T follicular helper cell (primary cell): Measurements from ENCODE around the gene GPRIN3.
"Not testable (repeated sequence)": the region's sequence is repeated elsewhere in the genome, so short reads cannot be mapped to it uniquely, and the experiment has no call there.

Experiments
- DNase-seq: peaks from one replicate; pipeline ENCODE4 v3.0.0-alpha.2; 2020; ENCODE audit warnings: low read depth

GPRIN3 gene

DNA sequence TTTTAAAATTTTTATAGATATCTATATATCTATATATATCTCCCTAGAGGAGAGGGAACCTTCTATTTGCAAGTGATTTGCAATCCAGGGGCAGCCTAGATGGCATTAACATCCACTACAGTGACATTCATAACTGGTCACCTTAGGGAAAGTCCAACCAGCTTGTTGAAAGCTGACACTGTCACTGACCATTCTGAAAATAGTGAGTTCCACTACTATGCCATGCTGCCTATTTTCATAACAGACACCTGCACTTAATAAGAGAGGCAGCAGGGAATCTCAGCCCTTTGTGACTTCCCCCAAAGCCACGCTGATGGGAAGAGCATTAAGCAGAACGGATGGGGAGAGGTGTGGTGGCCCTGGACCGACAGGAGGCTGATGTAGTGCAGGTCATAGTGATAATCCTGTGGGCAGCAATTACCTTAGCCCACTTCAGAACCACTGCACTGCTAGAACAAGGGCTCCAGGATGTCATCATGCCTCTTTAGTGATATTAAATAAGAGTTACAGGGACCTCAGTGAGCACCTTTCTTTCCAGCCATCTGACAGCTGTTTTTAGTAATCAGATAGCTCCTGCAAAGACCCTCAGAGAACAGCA, 51.3 kb downstream of the GPRIN3 start:
- no peak for DNase-seq

DNA sequence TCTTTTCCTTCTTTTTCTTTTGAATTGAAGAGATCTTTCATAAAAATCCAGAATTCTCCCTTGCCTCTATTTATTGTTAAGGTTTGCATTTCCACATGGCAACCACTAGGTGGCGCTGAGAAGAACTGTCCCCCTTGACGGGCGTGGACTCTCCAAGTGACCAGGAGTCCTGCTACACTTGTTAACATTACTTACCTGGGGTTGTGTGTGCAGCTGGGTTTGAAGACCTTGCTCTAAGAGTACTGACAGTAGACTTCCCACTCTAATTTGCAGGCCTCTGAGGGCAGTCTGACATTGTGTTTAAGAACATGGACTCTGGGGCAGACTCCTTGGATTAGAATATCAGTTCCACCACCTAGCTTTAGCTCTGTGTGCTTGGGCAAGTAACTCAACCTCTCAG, 52.8 kb downstream of the GPRIN3 start:
- DNase-seq = peak; percentile 2

DNA sequence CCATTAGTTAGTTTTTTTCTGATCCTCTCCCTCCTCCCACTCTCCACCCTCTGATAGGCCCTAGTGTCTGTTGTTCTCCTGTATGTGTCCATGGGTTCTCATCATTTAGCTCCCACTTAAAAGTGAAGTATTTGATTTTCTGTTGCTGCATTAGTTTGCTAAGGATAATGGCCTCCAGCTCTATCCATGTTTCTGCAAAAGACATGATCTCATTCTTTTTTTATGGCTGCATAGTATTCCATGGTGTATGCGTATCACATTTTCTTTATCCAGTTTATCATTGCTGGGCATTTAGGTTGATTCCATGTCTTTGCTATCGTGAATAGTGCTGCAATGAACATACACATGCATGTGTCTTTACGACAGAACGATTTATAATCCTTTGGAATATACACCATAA, 53.3 kb downstream of the GPRIN3 start:
- not testable (repeated sequence) for DNase-seq

DNA sequence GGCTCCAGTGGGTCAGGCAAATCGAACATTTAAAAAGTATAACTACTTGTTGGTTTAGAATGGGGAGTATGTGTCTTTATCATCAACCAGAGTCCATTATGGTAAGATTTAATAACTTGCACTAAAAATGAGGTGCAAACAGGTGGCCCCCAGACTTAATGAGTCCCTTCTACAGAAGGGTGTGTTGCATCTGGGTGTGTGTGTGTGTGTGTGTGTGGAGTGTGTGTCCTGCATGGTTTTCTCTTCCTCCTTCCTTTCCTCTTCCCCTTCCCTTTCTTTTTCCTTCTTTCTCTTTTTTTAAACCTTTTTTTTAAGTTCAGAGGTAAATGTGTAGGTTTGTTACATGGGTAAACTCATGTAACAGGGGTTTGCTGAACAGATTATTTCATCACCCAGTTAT, 53.7 kb downstream of the GPRIN3 start:
- no peak for DNase-seq

DNA sequence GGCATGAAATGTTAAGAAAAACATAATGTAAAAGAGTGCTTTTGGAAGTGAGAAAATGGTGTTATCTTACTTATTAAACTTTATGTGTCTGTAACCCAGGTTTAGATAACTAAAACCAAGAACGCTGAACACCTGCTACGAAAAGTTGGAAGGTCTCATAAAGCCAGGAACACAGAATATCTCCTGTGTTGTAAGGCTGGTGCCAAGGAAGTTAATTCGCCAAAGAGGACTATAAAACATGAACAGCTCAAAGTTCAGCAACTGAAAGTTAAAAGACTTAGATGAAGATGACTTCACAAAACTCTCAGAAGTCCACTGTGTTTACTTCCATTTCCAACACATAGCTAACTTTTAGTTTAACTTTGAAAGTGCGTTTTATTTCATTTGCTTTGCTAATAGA, 54.3 kb downstream of the GPRIN3 start:
- DNase-seq = no peak

DNA sequence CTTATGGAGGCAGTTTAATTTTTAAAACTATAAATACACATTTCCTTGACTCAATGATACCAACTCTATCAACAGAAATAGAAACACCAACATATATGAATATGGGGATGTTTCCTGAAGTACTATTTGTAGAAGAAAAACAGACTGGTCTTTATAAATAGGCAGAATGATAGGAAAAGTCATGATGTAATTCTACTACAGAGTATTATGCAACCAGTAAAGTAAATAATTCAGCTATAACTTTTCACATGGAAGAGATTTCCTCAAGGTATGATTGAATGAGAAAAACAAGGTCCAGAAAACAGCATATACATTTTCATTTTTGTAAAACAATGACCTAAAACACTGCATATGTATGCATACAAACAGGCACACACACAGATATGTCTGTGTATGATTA, 56.2 kb downstream of the GPRIN3 start:
- DNase-seq = no peak

DNA sequence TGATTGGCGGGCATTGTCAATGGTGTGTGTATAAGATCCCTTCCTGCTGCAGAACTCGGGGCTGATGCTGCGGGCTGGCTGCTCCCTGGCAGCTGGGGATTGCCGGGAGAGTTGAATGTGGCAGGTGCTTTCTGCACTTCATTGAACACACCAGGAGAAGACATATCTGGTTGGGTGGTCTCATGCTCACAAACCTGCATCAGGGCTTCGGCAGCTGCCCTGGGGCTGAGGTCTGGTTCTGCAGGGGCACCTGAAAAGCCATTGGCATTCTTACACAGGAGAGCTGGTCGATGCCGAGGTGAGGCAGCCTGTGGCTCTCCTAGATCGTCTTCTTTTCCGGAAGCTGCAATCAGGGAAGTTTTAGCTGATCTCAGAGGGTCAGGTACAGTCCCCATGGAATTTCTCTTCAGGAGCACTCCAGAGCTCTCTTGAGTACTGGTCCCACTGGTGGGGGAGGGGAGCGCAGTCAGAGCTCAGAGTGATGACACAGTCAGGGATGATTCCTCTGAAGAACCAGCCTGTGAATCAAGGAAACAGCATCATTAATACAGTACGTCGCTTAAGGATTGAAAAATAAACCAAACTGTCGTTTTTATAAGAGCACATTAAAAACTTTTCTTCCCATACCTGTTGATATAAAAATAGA, 57.8 kb downstream of the GPRIN3 start:
- DNase-seq = no peak

DNA sequence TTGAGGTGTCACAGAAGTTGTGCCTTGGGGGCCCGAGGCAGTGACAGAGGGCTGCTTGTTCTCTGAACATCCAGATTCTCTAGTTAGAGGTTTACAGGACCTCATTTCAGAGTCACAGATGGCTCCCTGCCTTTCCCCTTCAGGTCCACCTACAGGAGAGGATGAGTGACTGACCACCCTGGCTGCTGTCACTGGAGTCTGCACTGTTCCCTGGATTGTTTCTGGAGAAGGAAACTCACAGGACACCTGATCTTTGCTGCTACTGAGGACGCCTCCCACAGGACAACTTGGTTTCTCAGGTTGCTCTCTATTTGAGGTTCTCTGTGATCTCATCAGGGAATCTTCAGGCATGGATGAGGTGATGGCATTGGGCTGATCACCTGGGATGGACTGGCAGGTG, 58.3 kb downstream of the GPRIN3 start:
- no peak for DNase-seq

DNA sequence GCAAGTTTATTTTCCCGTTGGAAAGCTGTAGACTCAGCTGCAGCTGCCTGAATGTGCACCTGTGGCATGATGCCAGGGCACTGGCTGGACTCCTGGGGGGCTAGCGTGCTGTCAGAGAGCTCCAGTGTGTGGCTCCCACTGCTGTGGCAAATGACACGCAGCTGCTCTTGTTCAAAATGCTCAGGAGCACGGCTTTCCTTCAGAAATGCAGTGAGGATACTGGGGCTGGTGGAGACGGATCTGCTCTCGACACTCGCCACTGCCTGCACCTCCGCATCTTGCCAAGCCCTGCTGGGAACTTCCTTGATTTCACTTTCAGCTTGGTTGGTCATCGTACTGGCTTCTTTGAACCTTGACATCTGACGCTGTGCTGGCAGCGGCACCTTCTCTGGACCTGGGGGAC, 58.7 kb downstream of the GPRIN3 start:
- no peak for DNase-seq

DNA sequence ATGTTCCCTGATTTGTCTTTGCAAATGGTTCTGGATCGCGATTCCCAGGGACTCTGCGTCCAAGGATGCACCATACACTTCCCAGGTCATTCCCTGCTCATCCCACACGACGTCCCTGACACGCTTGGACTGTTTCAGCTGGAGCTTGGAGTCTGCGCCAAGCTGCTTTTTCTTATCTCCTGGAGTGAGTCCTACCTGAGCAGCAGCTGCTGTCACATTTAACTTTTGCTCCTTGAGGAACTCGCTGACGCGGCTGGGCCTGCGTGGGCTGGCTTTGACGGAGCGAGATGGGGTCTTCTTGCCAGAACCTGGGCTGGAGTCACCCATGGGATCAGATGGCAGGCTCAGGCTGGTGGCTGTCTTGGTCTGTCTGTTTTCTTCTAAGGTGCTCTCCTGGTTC, 59.6 kb downstream of the GPRIN3 start:
- no peak for DNase-seq

DNA sequence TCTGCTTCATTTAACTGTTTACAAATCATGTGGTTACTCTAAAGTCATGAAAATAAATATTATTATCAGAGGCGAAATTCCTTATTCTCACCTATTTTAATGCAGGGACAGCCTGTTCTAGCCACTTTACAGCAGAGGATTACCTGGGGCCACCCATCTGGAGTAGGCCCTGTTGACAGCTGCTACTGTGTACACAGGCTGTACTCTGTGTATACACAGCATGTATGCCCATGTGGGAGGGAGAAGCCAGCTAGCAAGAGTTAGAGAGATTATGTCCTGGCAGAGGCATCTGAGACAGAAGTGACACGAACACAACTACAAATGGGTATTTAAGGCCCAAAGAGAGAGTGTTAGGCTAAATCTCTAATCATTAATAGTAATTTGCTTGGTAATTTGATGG, 62.1 kb downstream of the GPRIN3 start:
- no peak for DNase-seq

DNA sequence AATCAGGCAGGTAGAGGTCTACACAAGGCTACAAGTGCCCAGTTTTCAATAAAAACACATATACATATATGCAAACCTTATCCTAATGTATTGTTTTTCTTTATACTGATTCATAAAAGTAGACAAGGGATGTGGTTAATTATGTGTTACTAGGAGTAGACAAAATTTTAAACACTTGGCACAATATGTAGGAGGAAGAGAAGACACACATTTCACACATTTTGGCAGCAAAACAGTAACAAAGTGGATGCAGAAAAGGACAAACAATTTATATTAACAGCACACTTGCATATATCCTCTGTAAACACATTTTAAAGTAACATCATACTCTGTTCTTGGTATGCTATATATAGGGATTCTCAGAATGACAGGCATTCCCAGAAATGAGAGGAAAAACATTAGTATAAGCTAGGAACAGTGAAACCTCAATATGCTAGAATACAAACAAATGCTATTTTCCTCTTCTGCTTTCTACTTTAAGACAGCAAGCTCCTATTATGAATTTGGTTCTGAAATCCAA, 63.8 kb downstream of the GPRIN3 start:
- no peak for DNase-seq

DNA sequence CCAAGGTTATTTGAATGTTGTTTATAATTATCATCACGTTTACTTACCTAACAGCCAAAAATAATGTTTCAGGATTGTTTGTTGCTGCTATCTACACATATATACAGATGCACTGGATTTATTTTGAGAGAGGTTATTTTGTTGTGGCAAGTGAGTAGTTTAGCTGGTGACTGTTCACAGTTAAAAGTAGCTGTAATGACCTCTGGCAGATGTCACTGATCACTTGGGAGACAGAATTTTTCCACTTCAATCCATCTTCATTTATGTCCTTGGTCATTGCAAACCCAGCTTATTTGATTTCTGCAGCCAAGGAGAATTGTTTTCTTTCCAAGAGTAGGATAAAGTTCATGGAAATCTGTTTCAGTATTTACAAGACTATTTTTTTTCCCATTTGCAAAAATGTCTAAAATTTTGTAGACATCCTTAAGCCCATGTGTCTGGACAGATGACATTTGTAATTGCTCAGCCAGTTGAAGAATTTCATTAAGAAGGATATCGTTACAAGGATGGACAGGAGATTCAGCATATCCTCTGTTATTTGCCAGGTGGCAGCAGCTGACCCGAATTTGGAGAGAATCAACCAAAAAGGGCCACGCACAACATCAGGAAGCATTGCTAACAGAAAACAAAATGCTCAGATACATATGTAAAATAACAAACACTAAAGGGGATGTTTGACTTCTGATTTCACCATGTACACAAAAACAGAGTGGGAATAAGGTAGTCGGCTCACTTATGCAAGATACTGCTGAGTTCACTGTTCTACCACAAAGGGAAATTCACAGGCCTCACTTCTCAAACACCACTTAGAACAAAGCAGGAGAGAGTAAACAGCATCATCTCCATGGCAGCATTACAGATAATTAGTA, 64.5 kb downstream of the GPRIN3 start:
- DNase-seq = peak; percentile 3

DNA sequence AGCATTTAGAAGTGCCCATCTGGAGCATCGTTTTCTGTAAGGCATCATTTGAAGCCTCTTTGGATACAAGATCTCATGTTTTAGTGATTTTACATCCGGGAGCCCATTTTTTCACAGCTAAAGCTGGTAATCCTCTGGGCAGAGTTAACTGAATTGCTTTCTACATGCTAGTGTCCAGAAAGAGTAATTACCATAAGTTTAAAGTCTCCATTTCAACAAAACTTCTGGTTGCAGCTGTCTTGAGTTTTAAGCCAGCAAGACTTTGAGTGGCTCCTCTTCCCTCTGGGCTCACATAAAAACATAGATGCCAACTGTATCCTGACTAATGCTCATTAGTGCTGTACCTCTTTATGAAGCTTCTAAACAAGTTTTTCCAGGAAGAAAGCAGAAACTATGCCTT, 65.4 kb downstream of the GPRIN3 start:
- no peak for DNase-seq

DNA sequence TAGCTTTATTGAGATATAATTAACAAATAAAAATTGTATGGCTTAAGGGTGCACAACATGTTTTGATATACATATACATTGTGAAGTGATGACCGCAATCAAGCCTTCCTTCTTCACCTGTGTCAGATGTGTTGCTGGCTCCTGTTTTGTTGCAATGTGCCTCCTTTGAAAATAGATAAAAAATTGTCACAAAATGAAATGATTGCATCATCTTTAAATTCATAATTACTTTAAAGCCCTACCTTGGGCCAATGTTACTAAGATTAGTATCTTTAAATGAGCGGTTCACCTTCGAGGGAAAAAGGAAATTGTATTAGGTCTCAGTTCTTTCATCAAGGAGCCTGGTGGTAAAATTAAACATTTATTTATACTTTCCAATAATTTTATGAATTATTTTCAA, 77.3 kb downstream of the GPRIN3 start:
- no peak for DNase-seq

DNA sequence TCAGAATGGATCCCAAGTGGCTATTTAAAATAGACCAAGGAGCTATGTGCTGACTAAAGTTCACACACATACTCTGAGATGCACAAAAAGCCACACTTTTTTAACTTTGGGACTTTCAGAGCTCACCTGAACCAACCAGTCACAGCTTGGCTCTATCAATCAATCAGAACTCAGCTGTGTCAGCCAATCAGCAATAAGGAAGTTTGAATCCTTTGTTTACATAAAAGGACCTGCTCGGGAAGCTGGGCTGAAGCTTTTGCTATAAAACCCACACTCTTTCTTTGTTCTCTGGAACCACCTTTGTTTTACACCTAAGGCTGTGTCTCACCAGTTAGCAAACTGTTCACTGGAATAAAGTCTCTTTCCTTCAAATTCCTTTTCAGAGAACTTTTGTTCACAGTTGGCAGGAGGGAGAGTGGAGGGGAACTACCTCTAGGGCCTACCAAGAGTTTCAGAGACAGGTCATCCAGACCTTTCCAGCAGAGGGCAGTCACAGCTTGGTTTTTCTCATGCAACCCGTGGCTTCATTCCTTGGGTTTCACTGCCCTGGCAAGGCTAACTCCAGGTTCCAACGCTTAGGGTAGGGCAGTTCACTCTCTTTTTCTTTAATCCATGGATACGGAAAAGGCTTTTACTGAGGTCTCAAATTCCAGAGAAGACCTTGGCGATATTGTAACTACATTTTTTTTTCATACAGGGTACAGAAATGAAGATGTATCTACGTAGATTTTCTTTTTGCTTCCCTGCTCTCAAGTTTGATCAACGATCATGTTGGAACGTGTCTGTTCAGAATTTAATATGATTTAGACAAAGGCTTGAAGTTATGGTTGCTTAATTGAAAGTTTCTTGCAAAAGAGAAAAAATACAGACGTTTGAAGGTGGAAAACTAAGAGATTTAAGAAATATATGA, 80.7 kb downstream of the GPRIN3 start:
- DNase-seq = peak; percentile 50

DNA sequence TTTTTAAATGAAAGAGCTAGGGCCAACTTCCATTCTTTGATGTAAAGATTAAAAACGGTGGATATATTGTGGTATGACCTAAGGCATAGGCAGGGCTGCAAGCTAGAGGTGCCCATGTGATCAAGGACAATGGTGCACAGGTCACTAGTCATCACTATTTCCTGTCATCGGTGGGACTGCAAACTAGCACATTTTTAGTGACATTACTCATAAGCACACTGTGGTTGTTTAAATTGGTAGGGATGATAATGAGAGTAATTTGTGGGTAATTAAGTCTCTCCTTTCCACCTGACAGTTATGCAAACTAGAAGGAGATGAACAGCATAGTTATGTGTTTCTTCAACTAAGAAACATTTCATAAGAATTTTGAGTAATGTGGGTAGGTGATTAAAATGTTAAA, 85.4 kb downstream of the GPRIN3 start:
- DNase-seq = no peak

DNA sequence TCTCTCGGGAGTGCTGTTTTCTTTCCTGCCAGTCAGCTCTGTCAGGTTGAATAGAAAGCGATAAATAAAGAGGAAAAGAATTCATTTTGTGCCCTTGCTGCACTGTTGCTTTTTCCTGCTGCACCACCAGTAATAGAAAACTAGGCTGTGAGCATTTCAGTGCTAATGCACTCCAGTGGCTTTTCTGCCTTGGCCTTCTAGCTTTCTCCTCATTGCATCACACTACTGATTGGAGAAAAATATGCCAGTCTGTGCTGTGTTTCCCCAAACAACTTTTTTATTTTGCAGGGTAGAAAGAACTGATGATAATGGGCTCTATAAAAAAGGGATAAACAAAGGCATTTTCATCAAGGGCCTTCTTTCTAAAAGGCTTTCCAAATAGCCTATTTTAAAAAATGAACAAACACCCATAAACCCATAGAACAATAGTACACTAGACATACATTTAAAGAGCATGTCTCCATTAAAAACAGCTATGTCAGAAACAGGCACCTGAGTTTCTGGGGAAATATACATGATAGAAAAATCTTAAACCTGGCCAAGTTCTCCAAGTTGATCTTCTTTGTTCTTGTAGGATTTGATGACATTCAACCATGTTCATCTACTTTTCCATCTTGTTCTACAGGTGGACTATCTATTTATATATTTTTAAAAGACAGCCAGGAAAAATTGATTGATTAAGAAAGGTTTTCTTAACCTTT, 86.3 kb downstream of the GPRIN3 start:
- no peak for DNase-seq

DNA sequence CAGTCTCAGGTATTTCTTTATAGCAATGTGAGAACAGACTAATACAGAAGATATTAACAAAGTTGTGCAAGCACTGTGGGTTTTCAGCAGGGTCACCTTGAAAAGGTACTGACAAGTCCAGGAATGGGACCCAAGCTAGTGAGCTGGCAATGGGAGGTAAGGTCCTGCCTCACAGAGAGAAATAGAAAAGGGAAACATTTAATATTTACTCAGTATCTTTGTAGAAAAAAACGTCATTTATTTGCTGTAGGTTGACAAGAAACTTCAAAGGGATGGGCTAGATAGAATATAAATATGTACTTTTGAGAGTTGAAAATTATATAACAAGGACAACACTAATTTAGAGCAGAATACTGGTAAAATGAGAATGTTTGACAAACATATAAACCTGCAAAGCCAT, 89.0 kb downstream of the GPRIN3 start:
- no peak for DNase-seq

DNA sequence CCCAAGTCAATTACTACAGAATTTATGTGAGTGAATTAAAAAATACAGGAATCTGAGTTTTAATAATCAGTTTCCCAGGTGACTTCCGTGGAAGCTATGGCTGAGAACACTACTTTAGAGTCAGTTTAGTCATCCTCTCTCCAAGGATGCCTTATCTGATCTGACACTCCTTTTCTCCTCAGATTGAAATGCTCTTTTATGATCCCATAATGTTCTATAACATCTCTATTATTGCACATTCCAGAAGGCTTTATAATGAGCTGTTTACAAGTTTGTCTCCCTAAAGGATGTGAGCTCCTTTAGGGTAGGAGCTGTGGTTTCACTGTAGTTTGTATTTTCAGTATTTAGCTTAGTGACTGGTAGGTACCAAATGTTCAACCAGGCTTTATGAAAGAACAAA, 90.0 kb downstream of the GPRIN3 start:
- DNase-seq = no peak

DNA sequence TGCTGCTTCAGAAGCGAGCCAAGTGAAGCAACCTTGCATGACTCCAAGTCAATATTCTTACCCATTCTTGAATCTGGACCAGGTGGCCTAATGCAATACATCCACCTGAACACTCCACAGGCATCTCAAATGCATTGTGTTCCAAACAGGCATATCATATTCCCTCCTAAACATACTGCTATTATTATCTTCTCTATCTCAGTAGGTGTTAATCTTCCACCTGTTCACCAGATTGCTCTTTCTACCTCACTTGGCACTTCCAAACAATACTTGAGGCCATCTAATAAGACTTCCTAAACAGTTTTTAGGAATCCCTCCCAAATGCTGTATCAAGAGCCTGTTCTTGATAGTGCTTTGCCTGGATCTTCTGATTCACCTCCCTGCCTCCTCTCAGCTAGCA, 90.7 kb downstream of the GPRIN3 start:
- no peak for DNase-seq
